GM19467 (cell line): ENCODE data around the gene SHISAL1.

ENCODE experiments used
- ATAC-seq: cut with Tn5 transposase; IDR thresholded peaks from one replicate; pipeline ENCODE4 v1.9.1; 2021; ENCODE audit warnings: mild to moderate bottlenecking, moderate library complexity; ENCODE audit not compliant: unreplicated experiment

Gene SHISAL1

DNA sequence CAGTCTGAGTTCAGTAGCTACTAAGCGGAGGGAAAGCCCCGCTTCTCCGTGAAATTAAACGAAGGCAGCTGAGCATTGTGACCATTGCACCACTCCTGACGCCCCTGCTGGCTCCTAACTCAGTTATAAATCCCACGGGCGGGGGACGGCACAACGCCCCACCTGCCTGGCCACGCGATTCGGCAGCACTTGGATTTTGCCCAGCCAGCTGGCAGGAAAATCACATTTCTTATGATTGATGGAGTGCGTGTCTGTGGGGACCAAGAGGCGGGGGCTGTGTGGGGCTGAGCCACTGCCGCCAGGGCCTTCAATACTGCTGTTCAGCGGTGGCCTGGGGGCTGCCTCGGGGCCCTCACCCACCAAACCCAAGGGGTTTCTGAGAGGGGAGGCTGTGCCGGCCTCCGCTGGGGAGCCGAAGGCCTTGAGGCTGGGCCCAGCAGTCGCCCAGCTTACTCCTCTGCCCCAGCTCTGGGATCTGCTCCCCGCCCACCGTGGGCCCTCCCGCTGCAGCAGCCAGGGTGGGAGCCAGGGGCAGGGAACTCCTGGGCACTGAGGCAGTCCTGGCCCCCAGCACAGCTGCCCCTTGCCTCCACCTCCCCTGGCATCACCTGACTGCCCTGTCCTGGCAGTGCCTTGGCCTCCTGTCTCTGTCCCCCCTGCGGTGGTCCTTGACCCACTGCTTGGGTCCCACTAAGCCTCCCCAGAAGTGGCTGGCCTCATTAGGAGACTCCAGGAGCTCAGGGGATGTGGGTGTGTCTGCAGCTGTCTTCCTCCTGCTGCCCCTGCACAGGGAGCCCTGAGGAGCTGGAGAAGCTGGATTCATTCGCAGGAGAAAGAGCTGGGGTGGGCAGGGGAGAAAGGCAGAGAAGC is 30.7 kb downstream of the SHISAL1 start:
- ATAC-seq: no peak

DNA sequence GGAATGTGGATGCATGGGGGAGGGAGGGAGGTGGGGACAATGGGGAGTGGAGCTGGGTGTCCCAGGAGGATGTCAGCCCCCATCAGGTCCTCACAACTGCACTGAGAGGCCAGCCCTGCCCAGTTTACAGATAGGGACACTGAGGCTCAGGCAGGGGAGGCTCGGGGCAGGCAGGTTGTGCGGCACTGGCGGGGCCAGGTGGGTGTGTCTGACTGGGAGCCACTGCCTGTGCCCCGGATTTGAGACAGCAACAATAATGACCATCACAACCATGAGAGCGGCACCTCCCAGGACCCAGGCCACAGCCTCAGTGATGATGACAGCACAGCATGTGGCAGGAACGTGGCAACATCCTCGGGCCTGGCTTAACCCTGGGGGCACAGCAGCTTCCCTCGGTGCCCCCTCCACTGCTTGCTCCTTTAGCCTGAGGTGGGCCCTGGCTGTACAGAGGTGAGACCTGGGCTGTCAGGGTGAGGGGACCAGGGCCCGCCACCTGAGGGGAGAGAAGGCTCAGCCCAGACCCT is 32.0 kb downstream of the SHISAL1 start:
- ATAC-seq: no peak

DNA sequence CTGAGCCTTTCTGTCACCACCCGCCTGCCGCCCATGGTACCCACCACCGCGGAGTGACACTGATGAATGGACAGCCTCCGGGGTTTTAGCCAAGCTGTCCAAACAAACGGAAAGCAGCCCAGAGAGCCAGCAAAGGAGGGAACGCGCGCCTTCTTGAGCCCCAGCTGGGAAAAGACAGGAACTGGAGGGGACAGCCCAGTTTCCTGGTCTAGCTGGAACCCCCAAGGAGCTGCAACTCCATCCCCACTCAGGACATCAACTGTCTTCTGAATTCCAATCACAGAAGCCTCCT is 33.7 kb downstream of the SHISAL1 start:
- no peak for ATAC-seq

DNA sequence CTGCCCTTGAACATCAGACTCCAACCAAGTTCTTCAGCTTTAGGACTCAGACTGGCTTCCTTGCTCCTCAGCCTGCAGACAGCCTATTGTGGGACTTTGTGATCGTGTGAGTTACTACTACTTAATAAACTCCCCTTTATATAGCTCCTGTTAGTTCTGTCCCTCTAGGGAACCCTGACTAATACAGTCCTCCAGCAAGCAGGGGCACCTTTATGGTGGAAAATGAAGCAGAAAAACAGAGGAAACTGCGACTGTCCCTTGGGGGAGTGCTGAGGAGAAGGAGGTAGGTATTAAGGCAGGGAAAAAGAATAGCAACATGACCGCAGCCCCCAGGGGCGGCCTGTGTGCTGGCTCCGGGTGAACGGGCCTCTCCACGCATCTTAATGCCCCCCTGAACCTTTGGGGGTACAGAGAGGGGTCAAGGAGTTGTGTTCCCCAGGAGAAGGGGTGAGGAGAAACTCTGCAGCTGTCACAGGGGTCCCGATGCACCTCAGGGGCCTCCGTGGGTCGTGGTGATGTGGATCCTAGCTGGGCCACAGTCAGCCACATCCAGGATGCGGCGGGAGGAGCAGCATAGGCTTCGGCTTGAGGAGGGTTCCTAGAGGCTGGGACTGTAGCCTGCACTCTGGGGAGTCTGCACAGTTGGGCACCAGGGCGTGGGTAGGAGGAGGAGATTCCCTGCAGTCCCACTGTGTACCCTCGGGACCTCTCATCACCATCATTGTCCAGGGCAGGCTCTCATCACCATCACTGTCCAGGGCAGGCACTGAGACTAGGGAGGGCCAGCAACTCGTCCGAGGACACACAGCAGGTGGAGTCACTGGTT is 34.3 kb downstream of the SHISAL1 start:
- no peak for ATAC-seq

DNA sequence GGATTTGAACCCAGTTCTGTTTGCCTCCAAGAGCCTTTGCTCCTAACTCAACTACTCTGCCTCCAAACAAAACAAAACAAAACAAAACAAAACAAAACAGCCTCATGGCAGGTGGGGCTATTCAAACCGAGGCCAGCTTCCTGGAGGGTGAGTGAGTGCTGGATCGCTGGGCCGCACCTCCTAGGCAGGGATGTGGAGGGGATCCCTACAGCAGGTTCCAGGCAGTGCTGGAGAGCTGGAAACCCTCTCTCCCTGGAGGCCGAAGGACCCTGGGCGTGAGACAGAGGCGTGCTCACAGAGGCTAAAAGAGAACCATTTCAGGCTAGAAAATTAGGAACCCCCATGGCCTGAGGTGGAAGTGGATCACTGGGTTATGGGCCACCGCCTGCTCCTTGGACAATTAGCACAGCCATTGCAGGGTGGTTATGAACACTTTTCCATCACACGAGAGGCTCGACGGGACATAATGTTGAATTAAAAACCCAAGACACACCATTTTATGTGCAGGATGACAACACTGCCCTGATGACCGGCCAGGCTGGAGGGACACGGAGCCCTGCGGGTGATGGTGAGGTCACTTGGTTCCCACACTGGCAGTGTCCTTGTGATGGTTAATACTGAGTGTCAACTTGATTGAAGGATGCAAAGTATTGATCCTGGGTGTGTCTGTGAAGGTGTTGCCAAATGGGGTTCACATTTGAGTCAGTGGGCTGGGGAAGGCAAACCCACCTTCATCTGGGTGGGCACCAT is 35.2 kb downstream of the SHISAL1 start:
- no peak for ATAC-seq

DNA sequence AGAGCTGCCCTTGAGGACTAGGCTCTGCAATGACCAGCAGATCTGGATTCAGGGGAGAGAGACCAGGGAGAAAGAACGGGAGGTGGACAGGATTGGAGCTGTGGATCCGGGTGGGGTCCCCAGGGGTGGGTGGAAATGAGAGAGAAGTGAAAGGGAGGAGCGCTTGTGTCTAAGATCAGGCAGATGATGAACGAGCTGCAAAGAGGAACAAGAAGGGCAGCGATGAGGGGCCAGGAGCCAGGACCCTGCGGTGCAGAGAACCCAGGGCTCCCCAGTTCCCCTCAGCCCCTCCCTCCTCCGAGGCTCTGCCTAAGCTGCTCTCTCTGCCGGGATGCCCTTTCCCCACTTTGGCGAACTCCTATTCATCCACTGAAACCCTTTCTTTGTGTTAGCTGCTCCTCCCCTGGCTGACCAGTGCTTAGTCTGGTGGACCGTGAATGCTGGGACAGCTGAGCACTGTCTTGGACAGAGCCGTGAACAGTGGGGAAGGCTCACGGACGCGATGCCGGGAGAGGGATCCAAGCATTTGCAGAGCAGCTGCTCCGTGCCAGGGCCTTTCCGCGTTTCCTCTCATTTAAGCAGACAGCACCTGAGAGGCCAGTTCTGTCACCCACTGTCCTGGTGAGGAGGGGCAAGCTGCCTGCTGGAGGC is 35.9 kb downstream of the SHISAL1 start:
- no peak for ATAC-seq

DNA sequence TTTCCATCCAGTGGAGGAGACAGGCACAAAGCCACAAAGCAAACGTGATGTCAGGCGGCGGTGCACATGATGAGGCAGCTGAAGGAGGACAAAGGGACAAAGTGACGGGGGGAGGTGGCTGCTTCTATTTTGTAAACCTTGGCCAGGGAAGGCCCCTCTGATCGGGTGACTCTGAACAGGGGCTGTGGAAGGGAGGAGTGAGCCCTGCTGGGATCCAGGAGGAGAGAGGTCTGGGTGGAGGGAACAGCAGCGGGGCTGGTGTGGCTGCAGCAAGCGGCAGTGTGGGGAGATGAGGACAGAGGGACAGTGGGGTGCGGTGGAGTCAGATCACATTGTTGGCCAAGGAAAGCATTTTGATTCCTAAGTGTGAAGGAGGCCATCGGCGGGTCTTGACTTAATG is 36.7 kb downstream of the SHISAL1 start:
- ATAC-seq: no peak

DNA sequence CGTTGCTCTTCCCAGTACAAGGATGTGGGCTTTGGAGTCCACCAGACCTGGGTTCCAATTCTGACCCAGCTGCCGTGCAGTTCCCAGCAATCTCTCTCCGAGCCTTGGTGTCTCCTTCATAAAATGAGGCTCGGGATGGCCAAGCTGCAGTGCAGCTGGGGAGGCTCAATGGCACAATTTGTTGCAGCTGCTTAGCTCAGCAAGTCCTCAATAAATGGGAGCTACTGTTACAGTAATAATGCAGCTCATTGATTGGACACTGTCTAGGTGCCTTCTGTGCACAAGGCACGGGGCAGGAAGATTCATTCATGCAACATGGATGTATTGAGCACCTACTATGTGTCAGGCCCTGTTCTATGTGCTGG is 37.1 kb downstream of the SHISAL1 start:
- ATAC-seq: no peak

DNA sequence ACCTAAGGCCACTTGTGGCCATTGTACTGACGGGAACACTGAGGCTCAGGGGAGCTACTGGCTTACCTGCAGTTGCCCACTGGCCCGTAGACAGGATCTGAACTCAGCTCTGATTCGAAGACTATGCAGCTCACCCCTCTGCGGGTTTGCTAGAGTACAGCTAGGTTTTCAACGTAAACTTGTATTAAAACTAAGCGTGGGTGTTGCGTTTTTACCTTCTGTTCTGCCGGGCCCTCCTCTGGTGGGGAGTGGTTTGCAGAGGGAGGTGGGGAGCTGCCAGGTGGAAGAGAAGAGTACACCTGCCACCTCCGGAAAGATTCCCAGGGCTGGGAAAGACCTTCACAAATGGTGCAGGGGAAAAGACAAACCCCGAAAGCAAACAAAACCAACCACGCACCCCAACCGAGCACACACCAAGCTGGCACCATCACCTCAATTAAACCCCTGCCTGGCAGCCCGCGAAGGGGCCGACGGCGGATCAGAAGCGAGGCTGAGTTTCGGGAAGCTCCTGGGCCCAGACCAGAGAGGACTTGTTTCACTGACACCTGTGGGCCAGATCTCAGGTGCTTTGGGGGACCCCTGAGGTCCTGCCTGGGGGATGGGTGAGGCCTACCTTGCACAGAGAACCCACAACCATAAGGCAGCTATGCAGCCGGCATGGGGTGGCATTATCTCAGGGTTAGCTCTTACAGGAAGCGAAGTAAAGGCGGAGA is 37.7 kb downstream of the SHISAL1 start:
- no peak for ATAC-seq

DNA sequence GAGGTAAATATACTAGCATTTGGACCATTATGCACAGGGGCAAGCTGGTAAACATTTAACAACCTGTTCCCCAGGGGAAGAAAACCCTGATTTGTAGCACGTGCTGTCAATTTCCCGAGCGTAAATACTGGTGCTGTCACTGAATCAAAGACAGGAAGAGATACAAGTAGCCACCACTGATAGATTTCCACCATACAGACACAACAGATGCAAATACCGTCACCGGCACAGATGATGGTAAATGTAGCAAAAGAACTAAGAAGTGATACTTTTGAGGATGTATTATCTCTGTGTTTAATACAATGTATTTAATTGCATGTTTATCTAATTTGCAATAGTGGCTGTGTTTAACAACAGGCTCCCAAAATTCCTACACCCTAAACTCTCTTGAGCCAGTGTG is 39.6 kb downstream of the SHISAL1 start:
- ATAC-seq: no peak

DNA sequence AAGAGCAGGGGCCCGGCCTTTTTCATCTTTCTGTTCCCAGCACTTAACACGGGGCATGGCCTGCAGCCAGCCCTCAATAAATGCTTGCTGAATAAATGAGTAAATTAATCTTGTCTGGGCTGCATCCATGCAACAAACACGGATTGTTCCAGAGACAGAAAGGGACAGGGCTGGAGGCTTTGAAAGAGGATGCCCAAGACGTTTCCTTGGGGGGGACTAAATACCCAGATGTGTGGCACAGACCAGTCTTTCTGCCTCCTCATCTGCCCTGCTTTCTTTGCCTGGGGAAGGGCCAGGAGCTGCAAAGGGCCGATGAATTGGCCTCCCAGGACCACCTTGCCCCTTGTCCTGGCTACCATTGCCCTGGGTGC is 40.4 kb downstream of the SHISAL1 start:
- no peak for ATAC-seq

DNA sequence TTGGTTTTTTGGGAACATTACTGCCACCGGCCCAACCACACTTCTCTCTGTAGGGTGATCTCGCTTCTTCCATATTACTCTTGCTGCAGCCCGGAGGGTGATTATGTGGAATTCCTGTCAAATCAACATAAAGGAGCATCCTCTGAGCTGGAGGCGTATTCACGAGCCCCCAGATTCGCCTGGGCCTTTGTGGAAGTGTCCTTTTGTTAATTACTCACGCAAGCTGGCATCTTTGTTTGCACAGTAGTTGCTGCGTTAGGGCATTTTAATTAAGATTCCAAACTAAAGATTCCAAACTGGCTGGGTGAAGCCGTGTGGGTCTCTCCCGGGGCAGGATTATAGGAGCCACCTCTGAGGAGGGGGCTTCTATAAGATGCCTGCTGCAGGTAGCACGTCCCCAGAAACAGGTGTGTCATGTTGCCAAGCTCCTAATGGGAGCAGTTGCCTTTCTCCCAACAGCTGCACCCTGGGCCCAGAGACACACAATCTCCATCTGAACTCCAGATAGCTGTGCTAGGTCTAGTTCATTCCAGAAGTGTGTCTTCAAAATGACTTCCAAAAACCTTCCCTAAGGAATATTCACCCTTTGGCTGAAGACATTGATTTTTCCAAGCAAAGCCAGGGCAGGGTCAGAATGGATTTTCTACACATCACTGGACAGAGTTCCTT is 40.9 kb downstream of the SHISAL1 start:
- ATAC-seq: no peak

DNA sequence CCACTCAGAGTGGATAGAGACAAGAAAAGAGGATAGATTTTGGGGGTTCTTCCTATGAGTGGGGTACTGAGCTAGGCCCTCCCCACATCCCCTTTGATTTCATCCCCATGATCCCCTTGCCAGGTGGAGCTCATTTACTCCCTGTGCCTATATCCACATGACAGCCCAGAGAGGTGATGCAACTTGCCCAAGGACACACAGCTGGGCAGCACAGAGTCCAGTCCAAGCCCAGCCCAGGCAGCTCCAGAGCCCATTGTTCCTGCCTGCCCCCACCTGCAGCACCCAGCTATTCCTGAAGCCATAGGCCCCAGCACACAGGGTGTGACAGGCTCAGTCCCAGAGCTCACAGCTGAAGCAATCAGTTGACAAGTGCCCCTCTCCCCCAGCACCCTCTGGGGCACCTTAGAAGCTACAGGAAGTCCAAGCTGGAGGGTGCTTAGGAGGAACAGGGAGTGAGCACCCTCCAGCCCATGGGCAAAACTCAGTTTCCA is 41.7 kb downstream of the SHISAL1 start:
- no peak for ATAC-seq

DNA sequence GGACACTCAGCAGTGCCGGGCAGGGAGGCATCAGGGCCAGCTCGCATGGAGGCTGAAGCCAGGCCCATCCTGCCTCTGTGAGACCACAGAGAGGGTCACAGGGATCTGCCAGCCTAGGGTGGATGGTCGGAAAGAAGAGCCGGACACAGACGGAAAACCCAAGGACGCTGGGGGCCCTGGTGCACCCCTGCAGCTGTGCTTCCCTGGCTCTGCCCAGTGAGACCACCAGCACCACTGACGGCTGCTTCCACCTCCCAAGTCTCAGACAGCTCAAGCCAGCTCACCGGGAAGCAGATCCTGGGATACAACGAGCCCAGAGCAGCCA is 42.2 kb downstream of the SHISAL1 start:
- ATAC-seq: no peak

DNA sequence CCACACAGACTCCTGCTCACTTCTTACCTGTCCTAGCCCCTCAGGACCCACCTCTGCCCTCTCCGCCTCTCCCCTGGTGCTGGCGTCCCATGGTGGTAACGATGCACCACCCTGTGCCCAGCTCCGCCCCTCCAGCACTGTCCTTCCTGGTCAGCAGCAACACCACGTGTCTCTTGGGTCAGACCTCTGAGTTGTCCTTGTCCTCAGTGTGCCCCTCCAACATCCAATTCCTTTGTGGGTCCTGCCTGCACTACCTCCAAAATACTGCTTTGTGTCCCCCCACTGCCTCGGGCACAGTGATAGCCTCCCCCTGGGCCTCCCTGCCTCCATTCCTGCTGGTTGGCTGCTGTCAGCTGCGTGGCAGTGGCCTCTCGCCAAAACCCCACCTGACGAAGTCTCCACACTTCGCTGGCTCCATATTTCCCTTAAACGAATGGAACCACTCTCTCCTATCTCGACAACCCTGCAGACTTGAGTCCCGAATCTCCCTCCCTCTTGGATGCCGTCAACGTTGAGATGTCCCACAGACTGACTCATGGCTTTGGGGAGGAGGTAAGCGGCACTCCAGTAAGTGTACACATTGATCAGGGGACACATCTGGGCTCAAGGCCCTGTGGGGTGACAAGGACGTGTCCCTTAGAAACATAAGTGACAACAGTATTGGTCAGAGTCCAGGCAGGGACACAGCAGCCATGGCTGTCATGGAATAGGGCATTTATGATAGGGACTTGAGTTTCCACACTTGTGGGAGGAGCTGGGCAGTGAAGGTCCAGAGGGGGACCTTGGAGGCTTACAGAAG is 42.8 kb downstream of the SHISAL1 start:
- ATAC-seq: no peak

DNA sequence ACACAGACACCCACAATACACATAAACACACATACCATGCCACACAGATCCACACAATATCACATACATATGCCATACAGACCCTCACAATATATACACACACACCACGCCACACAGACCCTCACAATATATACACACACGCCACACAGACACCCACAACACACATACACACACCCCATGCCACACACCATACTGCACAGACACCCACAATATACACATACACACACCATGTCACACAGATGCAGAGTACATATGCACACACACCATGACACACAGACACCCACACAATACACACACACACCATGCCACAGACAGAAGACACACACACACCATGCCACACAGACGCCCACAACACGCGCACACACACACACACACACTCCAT is 43.6 kb downstream of the SHISAL1 start:
- no peak for ATAC-seq

DNA sequence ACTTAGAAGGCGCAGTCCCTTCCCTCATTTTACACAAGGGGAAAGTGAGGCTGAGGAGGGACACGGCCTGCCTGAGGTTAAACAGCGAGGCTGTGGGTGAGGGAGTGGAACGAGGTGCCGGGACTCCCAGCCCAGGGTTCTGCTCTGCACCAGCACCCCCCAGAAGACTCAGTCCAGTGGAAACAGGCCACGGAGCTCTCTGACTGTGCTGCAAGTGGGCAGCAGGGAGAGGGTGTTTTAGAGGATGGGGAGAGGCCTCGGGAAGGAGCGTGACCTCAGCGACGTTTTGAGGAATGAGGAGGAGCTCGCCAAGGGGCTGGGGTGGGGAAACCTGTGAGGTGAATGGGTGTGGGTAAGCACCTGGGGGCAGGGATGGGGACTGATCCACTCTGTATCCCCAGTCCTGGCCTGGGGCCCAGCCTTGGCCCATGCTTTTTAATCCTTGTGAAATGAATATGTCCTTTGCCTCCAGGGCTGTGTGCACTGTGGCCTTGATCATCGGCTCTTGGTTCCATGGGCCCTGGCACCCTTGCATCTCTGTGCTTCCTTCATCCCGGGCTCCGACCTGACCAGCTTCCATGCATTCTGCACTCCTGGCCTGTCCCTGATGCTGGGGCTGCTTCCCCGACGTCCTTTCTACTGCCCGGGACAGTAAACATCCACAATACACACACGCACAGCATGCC is 44.2 kb downstream of the SHISAL1 start:
- no peak for ATAC-seq

DNA sequence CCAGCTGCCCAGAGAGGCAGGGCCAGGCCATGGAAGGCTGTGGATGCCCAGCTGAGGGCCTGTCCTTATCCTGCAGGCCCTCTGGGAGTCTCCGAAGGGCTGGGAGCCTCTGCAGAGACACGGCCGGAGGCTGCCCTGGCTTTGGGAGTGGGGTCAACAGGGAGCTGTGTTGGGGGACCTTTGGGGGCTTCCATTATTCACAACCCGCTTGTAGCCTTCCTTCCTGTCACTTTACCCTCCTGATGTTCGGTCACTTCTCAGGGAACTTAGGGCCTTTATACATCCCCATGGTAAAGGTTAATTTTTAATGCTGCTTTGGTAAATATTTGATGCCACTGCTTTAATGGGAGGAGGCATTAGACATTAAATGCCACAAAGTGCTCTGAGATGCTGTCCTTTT is 44.9 kb downstream of the SHISAL1 start:
- no peak for ATAC-seq
